NB4 (cell line): ENCODE measurements around the gene RNF13.

Experiments used
- TF ChIP-seq, protein P1 (sequence below): IDR thresholded peaks from one replicate; pipeline ENCODE4 v1.5.1; 2012; ENCODE audit warnings: low read depth, low read length
- TF ChIP-seq, protein P2 (sequence below): IDR thresholded peaks from 2 replicates; pipeline ENCODE4 v1.6.1; 2011; ENCODE audit warnings: low read depth, low read length

DNA sequence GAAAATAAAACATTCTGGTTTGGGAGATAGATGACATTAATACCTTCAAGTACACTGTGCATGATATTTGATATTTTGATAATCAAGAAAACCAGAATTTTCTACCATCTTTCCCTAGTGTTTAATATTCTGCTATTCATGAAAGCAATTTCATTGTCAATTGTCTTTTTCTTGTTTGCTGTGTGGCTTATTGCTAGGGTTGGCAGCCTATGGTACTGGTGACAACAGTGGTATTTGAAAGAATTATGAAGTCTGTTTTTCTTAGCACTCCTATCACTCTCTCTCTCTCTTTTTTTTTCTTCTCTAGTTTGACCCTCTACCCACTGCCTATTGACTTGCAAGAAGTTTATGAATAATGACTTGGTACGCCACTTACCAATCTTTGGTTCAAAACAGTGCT lies 15.4 kb downstream of the RNF13 start:
- TF ChIP-seq, protein P1, sequence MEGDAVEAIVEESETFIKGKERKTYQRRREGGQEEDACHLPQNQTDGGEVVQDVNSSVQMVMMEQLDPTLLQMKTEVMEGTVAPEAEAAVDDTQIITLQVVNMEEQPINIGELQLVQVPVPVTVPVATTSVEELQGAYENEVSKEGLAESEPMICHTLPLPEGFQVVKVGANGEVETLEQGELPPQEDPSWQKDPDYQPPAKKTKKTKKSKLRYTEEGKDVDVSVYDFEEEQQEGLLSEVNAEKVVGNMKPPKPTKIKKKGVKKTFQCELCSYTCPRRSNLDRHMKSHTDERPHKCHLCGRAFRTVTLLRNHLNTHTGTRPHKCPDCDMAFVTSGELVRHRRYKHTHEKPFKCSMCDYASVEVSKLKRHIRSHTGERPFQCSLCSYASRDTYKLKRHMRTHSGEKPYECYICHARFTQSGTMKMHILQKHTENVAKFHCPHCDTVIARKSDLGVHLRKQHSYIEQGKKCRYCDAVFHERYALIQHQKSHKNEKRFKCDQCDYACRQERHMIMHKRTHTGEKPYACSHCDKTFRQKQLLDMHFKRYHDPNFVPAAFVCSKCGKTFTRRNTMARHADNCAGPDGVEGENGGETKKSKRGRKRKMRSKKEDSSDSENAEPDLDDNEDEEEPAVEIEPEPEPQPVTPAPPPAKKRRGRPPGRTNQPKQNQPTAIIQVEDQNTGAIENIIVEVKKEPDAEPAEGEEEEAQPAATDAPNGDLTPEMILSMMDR: no peak
- TF ChIP-seq, protein P2, sequence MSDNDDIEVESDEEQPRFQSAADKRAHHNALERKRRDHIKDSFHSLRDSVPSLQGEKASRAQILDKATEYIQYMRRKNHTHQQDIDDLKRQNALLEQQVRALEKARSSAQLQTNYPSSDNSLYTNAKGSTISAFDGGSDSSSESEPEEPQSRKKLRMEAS: no peak
